HL-60/S4 (cell line): ENCODE results near the gene XNDC1N.
"Not testable (repeated sequence)": the region's sequence is repeated elsewhere in the genome, so short reads cannot be mapped to it uniquely, and the experiment has no call there.

Experiments used
- in situ Hi-C: fragments of 300-500 bp; cut with MboI; formaldehyde crosslinking; loops from 2 replicates; pipeline ENCODE4 v1.14.3; 2022; ENCODE audit warnings: low sequenced_read_pairs

XNDC1N gene

DNA sequence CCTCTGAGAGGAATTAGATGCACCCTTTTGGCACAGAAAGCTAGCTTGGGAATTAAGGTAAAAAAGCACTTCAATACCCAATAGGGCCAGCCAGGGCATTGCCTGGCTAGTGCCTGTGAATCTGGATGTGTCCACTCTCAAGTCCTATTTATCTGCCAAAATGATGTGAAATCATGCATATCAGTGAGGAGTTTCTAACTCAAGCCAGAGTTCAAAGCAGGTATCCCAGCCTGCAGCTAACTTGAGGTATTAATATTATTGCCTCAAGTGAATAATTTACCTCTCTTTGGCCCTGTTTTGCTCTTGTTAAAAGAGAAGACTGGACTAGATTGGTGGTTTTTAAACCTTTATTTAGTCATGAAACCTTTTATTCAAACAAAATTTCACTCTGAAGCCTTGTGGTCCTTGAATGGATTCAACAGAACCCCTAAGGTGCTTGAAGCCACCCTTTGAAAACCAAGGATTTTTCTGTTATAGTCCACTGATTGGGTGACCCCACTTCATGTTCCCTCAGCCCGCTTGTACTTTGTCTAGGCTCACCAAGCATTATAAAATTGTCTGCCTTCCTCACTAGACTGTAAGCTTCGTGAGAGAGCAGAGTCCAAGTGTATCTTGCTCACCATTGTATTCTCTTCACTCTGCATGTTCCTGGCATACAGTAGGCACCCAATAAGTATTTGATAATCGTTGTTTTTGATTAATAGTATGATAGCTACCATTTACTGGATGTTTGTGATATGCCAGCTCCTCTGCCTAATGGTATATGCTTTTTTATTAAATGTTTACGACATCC is 4.9 kb upstream of the XNDC1N start:
- in situ Hi-C loops = no loop called here

- in situ Hi-C loops = no loop called here
Observed at GRCh38 chr11:71931245-71931602, 2.8 kb upstream of the XNDC1N start.

GRCh38 chr11:71930556-71931244 is 2.3 kb upstream of the XNDC1N start:
- in situ Hi-C loops = no loop called here

- in situ Hi-C loops = no loop called here
Observed at GRCh38 chr11:71929491-71929890, 1.1 kb upstream of the XNDC1N start.

DNA sequence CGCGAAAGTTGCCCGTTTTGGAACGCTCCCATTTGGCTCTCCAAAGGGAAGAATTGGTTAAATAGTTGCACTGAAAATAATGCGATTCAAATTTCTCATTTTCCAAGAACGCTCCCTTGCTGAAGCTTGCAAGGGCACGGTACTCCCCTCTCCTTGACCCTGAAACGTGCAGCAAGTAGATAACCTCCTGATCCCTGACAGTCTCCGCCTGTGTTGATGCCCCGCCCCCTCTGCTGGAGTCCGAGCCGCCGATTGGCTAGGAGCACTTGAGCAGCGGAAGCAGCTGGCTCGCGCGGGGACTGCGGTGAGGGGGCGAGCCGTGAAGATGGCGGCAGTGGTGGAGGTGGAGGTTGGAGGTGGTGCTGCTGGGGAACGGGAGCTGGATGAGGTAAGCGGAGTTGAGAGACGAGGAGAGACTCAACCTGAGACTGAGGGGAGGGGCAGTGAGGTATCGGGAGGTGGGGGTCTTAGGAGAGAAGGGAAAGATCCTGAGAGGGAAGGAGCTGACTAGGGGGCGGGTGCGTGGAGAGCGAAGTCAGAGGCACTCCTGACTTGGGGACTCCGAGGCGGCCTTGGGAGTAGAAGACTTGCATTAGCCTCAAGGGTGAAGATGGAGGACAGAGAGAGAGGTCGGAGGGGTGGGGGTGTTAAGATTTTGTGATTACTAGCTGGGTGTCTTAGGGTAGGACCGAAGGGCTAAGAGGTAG is 496 bp upstream of the XNDC1N start, which contains the start of gene RNF121:
Gene RNF121, plus strand, starts transcription at position 310 of the 707 bp plus-strand sequence. Its CDS starts 16 bp downstream, at position 326.
- in situ Hi-C loops = no loop called here

- in situ Hi-C loops = no loop called here
Observed at GRCh38 chr11:71917646-71918140, 10.7 kb downstream of the XNDC1N start.

- in situ Hi-C loops = no loop called here
Observed at GRCh38 chr11:71914617-71915189, 13.7 kb downstream of the XNDC1N start.

GRCh38 chr11:71913756-71914526 is 14.5 kb downstream of the XNDC1N start:
- in situ Hi-C loops = no loop called here

DNA sequence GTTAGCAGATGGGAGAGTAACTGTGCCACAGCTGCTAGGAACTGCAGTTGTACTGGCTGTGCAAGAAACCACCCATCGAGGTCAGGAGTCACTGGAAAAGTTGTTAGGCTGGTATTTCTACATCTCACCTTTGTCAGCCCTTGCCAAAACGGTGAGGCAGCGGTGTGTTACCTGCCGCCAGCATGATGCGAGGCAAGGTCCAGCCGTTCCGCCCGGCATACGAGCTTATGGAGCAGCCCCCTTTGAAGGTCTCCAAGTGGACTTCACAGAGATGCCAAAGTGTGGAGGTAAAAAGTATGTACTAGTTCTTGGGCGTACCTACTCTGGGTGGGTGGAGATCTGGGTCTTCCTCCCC is 16.4 kb downstream of the XNDC1N start:
- in situ Hi-C loops = not testable (repeated sequence)

GRCh38 chr11:71911321-71911985 is 16.9 kb downstream of the XNDC1N start:
- in situ Hi-C loops = not testable (repeated sequence)

- in situ Hi-C loops = not testable (repeated sequence)
Observed at GRCh38 chr11:71910775-71911174, 17.6 kb downstream of the XNDC1N start.

- in situ Hi-C loops = no loop called here
Observed at GRCh38 chr11:71908218-71908617, 20.2 kb downstream of the XNDC1N start.

- in situ Hi-C loops = not testable (repeated sequence)
Observed at GRCh38 chr11:71901137-71901536, 27.3 kb downstream of the XNDC1N start.

GRCh38 chr11:71895961-71896360 is 32.4 kb downstream of the XNDC1N start:
- in situ Hi-C loops = no loop called here

GRCh38 chr11:71889181-71889872 is 39.1 kb downstream of the XNDC1N start:
- in situ Hi-C loops = not testable (repeated sequence)

DNA sequence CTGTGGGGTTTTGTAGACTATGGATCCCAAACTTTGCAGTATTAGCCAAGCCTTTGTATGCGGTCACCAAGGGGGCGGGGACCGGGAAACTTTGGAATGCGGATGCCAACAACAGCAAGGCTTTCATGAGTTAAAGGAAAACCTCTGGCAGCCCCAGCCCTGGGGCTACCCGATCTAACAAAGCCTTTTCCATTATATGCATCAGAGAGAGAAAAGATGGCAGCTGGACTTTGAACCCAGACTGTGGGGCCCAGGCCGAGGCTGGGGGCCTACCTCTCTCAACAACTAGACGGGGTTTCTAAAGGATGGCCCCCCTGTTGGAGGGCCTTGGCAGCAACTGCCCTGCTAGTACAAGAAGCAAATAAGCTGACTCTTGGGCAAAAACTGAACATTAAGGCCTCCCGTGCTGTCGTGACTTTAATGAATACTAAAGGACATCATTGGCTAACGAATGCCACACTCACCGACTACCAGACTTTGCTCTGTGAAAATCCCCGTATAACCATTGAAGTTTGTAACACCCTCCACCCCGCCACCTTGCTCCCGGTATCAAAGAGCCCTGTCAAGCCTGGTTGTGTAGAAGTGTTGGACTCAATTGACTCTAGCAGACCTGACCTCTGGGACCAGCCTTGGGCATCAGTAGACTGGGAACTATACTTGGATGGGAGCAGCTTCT is 39.9 kb downstream of the XNDC1N start:
- in situ Hi-C loops = not testable (repeated sequence)

DNA sequence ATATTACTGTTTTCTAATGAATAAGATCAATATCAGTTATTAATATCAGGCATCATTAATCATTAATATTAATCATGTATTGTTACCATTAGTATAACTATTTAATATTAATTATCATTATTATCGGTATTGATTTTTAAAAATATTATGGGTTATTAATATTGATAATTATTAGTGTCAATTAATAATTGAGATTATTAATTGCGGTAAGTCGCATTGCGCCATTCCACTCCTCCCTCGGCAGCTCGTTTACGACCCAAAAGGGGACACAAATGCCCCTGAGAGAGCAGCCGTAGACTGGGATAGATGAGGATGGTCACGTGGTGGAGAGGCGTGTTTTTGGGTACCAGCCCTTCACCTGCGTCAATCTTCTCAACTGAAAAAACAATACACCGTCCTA is 42.6 kb downstream of the XNDC1N start:
- in situ Hi-C loops = not testable (repeated sequence)
